GM23338 (cell line): ENCODE measurements around the gene TUBB8B. TPM values are rescaled to one million over a fixed set of nuclear protein-coding genes. Genes with fewer than 3 reads are reported as not detected.
"Not testable (repeated sequence)": the region's sequence is repeated elsewhere in the genome, so short reads cannot be mapped to it uniquely, and the experiment has no call there.

Experiments
- ATAC-seq: fragments of 200-7000 bp; cut with Tn5 transposase; 3 replicates; pipeline ENCODE4 v1.9.1; 2020
- DNase-seq: peaks from one replicate; pipeline ENCODE4 v3.0.0-alpha.2; 2015; ENCODE audit warnings: low spot score
- H2AFZ ChIP-seq: fragments of 200-600 bp; sonication (generic); 2 replicates; pipeline ENCODE4 v1.8.0; 2016; ENCODE audit warnings: antibody characterized with exemption, mild to moderate bottlenecking, moderate library complexity
- H3F3A ChIP-seq: fragments of 200-600 bp; sonication (generic); replicated peaks from 2 replicates; pipeline ENCODE4 v1.8.0; 2017; ENCODE audit warnings: antibody characterized with exemption, mixed run types, low read depth
- H3K27ac ChIP-seq: fragments of 200-600 bp; sonication (generic); 2 replicates; pipeline ENCODE4 v1.6.1; 2016; ENCODE audit warnings: low read depth
- H3K27me3 ChIP-seq: fragments of 200-600 bp; sonication (generic); 2 replicates; pipeline ENCODE4 v1.8.0; 2016; ENCODE audit warnings: mild to moderate bottlenecking, mixed run types, moderate library complexity; ENCODE audit not compliant: insufficient read depth
- H3K36me3 ChIP-seq: fragments of 200-600 bp; sonication (generic); 2 replicates; pipeline ENCODE4 v1.8.0; 2016; ENCODE audit warnings: mild to moderate bottlenecking; ENCODE audit not compliant: insufficient read depth
- H3K4me1 ChIP-seq: fragments of 200-600 bp; sonication (generic); 2 replicates; pipeline ENCODE4 v1.8.0; 2016; ENCODE audit warnings: mild to moderate bottlenecking, moderate library complexity; ENCODE audit not compliant: insufficient read depth
- H3K4me2 ChIP-seq: fragments of 200-600 bp; sonication (generic); 2 replicates; pipeline ENCODE4 v1.7.1; 2017; ENCODE audit warnings: mixed run types
- H3K4me3 ChIP-seq: fragments of 200-600 bp; sonication (generic); 2 replicates; pipeline ENCODE4 v1.6.1; 2016; ENCODE audit warnings: mixed run types
- H3K79me2 ChIP-seq: fragments of 200-600 bp; sonication (generic); replicated peaks from 2 replicates; pipeline ENCODE4 v1.8.0; 2017; ENCODE audit warnings: mild to moderate bottlenecking; ENCODE audit not compliant: insufficient read depth
- H3K9me2 ChIP-seq: fragments of 200-600 bp; sonication (generic); 2 replicates; pipeline ENCODE4 v1.8.0; 2017; ENCODE audit not compliant: insufficient read depth
- H4K20me1 ChIP-seq: fragments of 200-600 bp; sonication (generic); replicated peaks from 2 replicates; pipeline ENCODE4 v1.8.0; 2017; ENCODE audit warnings: mild to moderate bottlenecking; ENCODE audit not compliant: insufficient read depth
- H3K27ac Mint-ChIP-seq: 2 replicates; pipeline ENCODE4 v1.8.0; 2020; ENCODE audit warnings: inconsistent platforms, mild to moderate bottlenecking, moderate library complexity, mixed read lengths
- H3K27me3 Mint-ChIP-seq: 3 replicates; pipeline ENCODE4 v1.8.0; 2022; ENCODE audit warnings: low read depth, mild to moderate bottlenecking, moderate library complexity, mixed read lengths, inconsistent platforms; ENCODE audit not compliant: insufficient read depth, poor library complexity
- H3K36me3 Mint-ChIP-seq: 3 replicates; pipeline ENCODE4 v1.8.0; 2021; ENCODE audit warnings: low read depth, mild to moderate bottlenecking, inconsistent platforms, moderate library complexity, mixed read lengths
- H3K4me1 Mint-ChIP-seq: 3 replicates; pipeline ENCODE4 v1.8.0; 2020; ENCODE audit warnings: mild to moderate bottlenecking, inconsistent platforms, mixed read lengths
- H3K4me3 Mint-ChIP-seq: 3 replicates; pipeline ENCODE4 v1.8.0; 2021; ENCODE audit warnings: moderate library complexity, mild to moderate bottlenecking, inconsistent platforms, mixed read lengths
- H3K9me3 Mint-ChIP-seq: 3 replicates; pipeline ENCODE4 v1.8.0; 2020; ENCODE audit warnings: moderate library complexity, mild to moderate bottlenecking, inconsistent platforms, mixed read lengths
- polyA plus RNA-seq: library from polyadenylated mRNA; unstranded; fragments of >200 nt; fragmentation: Nextera tagmentation; extraction: Ambion mirVana; gene quantifications from 2 replicates; pipeline ENCODE4 v1.2.1, GENCODE V29; 2016
- total RNA-seq: library from RNA; depleted of rRNA; stranded (reverse); fragments of >200 nt; shearing (Covaris generic); gene quantifications from 2 replicates; pipeline ENCODE4 v1.2.3, GENCODE V29; 2014
- TF ChIP-seq, protein P1 (sequence below), 2 experiments: fragments of 200-600 bp in 1 of 2; sonication (generic) in 1 of 2; conservative IDR thresholded peaks; 2 replicates each; pipeline versions ENCODE4 v1.5.1 to v1.6.1; 2016 to 2017; ENCODE audit warnings: antibody characterized with exemption in 2 of 2, low read depth in 2 of 2, mild to moderate bottlenecking in 2 of 2, moderate library complexity in 1 of 2

Gene TUBB8B
- total and polyA plus RNA-seq, 2 experiments from 2014 or later, result 0.74 to 3.6 TPM

- DNase-seq, result not testable (repeated sequence)
These were observed 31.5 kb upstream of the TUBB8B start for GRCh38 chr18:80881-81280.

DNA sequence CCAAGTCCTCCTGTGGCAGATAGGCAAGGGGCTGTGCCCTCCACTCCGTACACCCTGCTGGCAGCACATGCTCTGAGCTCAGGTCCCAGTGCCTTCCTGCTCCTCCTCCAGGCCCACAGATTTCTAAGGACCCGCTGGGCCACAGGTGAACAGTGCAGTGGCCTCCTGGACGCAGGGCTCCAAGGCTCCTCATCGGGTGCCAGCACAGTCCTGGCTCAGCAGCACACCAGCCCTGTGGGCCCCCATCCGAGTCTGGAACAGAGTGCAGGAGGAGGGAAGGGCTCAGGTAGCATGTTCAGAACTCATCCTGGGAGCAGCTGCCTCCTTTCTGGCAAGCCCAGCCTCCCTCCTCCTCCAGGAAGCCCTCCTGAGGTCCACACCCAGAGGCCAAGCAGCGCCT, 30.8 kb upstream of the TUBB8B start:
- not testable (repeated sequence) for H3K9me2 ChIP-seq, H3K27ac ChIP-seq, H3K36me3 ChIP-seq, H3K4me1 Mint-ChIP-seq, H3K27me3 ChIP-seq, H3K4me3 Mint-ChIP-seq, DNase-seq, H3K4me2 ChIP-seq, ATAC-seq, H3F3A ChIP-seq, H3K79me2 ChIP-seq, H3K27me3 Mint-ChIP-seq, H4K20me1 ChIP-seq, H3K4me1 ChIP-seq, H3K4me3 ChIP-seq, H3K27ac Mint-ChIP-seq, H2AFZ ChIP-seq
- H3K36me3 Mint-ChIP-seq, result peaks cover 17% of the 10 kb centered on the region
- H3K9me3 Mint-ChIP-seq, result peaks cover 54% of the 10 kb centered on the region

More at GRCh38 chr18:80881-81280, 31.5 kb upstream of the TUBB8B start:
- not testable (repeated sequence) for H2AFZ ChIP-seq, H4K20me1 ChIP-seq, H3K27me3 ChIP-seq, H3K79me2 ChIP-seq, H3K4me2 ChIP-seq, H3K4me3 ChIP-seq, H3K4me3 Mint-ChIP-seq, H3K27ac ChIP-seq, H3K4me1 Mint-ChIP-seq, H3K27me3 Mint-ChIP-seq, H3K27ac Mint-ChIP-seq, H3F3A ChIP-seq, ATAC-seq, H3K9me2 ChIP-seq, H3K36me3 ChIP-seq, H3K4me1 ChIP-seq
- peaks cover 17% of the 10 kb centered on the region for H3K36me3 Mint-ChIP-seq
- H3K9me3 Mint-ChIP-seq, result peaks cover 55% of the 10 kb centered on the region

- peaks cover 57% of the 10 kb centered on the region for H3K9me3 Mint-ChIP-seq
- TF ChIP-seq, protein P1, sequence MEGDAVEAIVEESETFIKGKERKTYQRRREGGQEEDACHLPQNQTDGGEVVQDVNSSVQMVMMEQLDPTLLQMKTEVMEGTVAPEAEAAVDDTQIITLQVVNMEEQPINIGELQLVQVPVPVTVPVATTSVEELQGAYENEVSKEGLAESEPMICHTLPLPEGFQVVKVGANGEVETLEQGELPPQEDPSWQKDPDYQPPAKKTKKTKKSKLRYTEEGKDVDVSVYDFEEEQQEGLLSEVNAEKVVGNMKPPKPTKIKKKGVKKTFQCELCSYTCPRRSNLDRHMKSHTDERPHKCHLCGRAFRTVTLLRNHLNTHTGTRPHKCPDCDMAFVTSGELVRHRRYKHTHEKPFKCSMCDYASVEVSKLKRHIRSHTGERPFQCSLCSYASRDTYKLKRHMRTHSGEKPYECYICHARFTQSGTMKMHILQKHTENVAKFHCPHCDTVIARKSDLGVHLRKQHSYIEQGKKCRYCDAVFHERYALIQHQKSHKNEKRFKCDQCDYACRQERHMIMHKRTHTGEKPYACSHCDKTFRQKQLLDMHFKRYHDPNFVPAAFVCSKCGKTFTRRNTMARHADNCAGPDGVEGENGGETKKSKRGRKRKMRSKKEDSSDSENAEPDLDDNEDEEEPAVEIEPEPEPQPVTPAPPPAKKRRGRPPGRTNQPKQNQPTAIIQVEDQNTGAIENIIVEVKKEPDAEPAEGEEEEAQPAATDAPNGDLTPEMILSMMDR (conservative IDR thresholded peaks at IDR 0.05; ENCODE audit: low read depth in 2 of 2), result peak in 1 of 2 experiments; percentile 20; a peak in 1 of 4 replicates
- H3K9me2 ChIP-seq, H3K4me1 Mint-ChIP-seq, H3K4me1 ChIP-seq, H3K4me2 ChIP-seq, H2AFZ ChIP-seq, H3K27ac ChIP-seq, H3K36me3 Mint-ChIP-seq, H3K27ac Mint-ChIP-seq, H3F3A ChIP-seq, H3K27me3 Mint-ChIP-seq, H3K36me3 ChIP-seq, H3K4me3 Mint-ChIP-seq, H4K20me1 ChIP-seq, H3K79me2 ChIP-seq, ATAC-seq: not testable (repeated sequence)
- peak overlapping the region; percentile 46 for H3K4me3 ChIP-seq
- peak; percentile 1 for DNase-seq
- H3K27me3 ChIP-seq, result peaks cover 11% of the 10 kb centered on the region
These were observed 26.2 kb upstream of the TUBB8B start for GRCh38 chr18:75525-76160.

GRCh38 chr18:73181-73777, 23.9 kb upstream of the TUBB8B start:
- H3K4me3 Mint-ChIP-seq, H3K4me1 ChIP-seq, H3K9me2 ChIP-seq, H4K20me1 ChIP-seq, H3F3A ChIP-seq, H3K36me3 ChIP-seq, H3K27ac ChIP-seq, H3K4me1 Mint-ChIP-seq, H3K79me2 ChIP-seq, H3K27ac Mint-ChIP-seq, H3K27me3 Mint-ChIP-seq: not testable (repeated sequence)
- Mint-ChIP-seq H3K36me3 (peaks cover 12% of the 10 kb centered on the region; the same call in 2 of the 3 replicates), H3K9me3 (peaks cover 67% of the 10 kb centered on the region)
- DNase-seq (peak; percentile 41), ATAC-seq (peak; percentile 35; the same call in 2 of the 3 replicates)
- TF ChIP-seq, protein P1 (conservative IDR thresholded peaks at IDR 0.05; ENCODE audit: low read depth in 2 of 2), result peak; percentile 18 to 29; a peak in 2 of 4 replicates
- Histone ChIP-seq H2AFZ (peak overlapping the region; percentile 74; the same call in 1 of the 2 replicates), H3K27me3 (peaks cover 11% of the 10 kb centered on the region), H3K4me3 (peak overlapping the region; percentile 53), H3K4me2 (peak overlapping the region; percentile 76; the same call in 1 of the 2 replicates)

- H3K79me2 ChIP-seq, ATAC-seq, H3K4me3 Mint-ChIP-seq, H3K4me2 ChIP-seq, H4K20me1 ChIP-seq, H3K4me3 ChIP-seq, H3K4me1 ChIP-seq, H3F3A ChIP-seq, H3K36me3 ChIP-seq, H3K27ac ChIP-seq, H3K27me3 ChIP-seq, H3K4me1 Mint-ChIP-seq, H3K9me2 ChIP-seq, DNase-seq, H2AFZ ChIP-seq, H3K27me3 Mint-ChIP-seq, H3K27ac Mint-ChIP-seq: not testable (repeated sequence)
- peaks cover 85% of the 10 kb centered on the region for H3K9me3 Mint-ChIP-seq
- peaks cover 25% of the 10 kb centered on the region; the same call in 2 of the 3 replicates for H3K36me3 Mint-ChIP-seq
These were observed 18.3 kb upstream of the TUBB8B start for GRCh38 chr18:67701-68100.
